H1 (cell line): ENCODE results near the gene IGSF9B.

Experiments used
- BCL11A ChIP-seq, 2 experiments: IDR thresholded peaks; one replicate each; pipeline ENCODE4 v1.6.1; 2011; ENCODE audit warnings: low read depth in 2 of 2, low read length in 2 of 2, mild to moderate bottlenecking in 2 of 2
- CREB1 ChIP-seq: IDR thresholded peaks from 2 replicates; pipeline ENCODE4 v1.6.1; 2012; ENCODE audit warnings: inconsistent platforms
- CTCF ChIP-seq, 3 experiments: IDR thresholded peaks; 1 replicate in 2 of 3; 2 replicates in 1 of 3; pipeline versions ENCODE4 v1.5.1 to v1.6.1; 2011; ENCODE audit warnings: low read length in 3 of 3, mild to moderate bottlenecking in 3 of 3, inconsistent platforms in 2 of 3, low read depth in 1 of 3, moderate library complexity in 1 of 3; ENCODE audit not compliant: insufficient read depth in 1 of 3; ENCODE audit errors: control extremely low read depth in 1 of 3
- JUND ChIP-seq: IDR thresholded peaks from 2 replicates; pipeline ENCODE4 v1.6.1; 2011; ENCODE audit warnings: mild to moderate bottlenecking, improper control_type of control experiment, low read length
- MAFK ChIP-seq: IDR thresholded peaks from 2 replicates; pipeline ENCODE4 v1.6.1; 2012; ENCODE audit warnings: low read depth, mild to moderate bottlenecking, improper control_type of control experiment, low read length
- POLR2A ChIP-seq, 2 experiments: IDR thresholded peaks; 1 replicate in 1 of 2; 2 replicates in 1 of 2; pipeline ENCODE4 v1.6.1; 2011; ENCODE audit warnings: low read depth in 2 of 2, low read length in 2 of 2, mild to moderate bottlenecking in 2 of 2; ENCODE audit errors: control extremely low read depth in 1 of 2
- POLR2AphosphoS5 ChIP-seq: IDR thresholded peaks from 2 replicates; pipeline ENCODE4 v1.6.1; 2011; ENCODE audit warnings: low read depth, low read length
- RAD21 ChIP-seq, 2 experiments: IDR thresholded peaks in 1 of 2; conservative IDR thresholded peaks in 1 of 2; 2 replicates each; pipeline ENCODE4 v1.6.1; 2011; ENCODE audit warnings: low read depth in 2 of 2, low read length in 2 of 2, improper control_type of control experiment in 1 of 2, inconsistent platforms in 1 of 2, mild to moderate bottlenecking in 1 of 2, moderate library complexity in 1 of 2
- SAP30 ChIP-seq: fragments of 300-600 bp; sonication (generic); IDR thresholded peaks from 2 replicates; pipeline ENCODE4 v1.7.1; 2012; ENCODE audit warnings: low read length, moderate library complexity, mild to moderate bottlenecking, inconsistent platforms; ENCODE audit not compliant: insufficient read depth, insufficient replicate concordance
- SIN3A ChIP-seq, 2 experiments: IDR thresholded peaks in 1 of 2; conservative IDR thresholded peaks in 1 of 2; 2 replicates each; pipeline ENCODE4 v1.6.1; 2011 to 2012; ENCODE audit warnings: low read length in 2 of 2, improper control_type of control experiment in 1 of 2, low read depth in 1 of 2, mild to moderate bottlenecking in 1 of 2
- TAF7 ChIP-seq: optimal IDR thresholded peaks from 2 replicates; pipeline ENCODE3; 2011; ENCODE audit warnings: low read depth, mild to moderate bottlenecking, inconsistent platforms, low read length, moderate library complexity, borderline replicate concordance
- TCF12 ChIP-seq: IDR thresholded peaks from 2 replicates; pipeline ENCODE4 v1.6.1; 2011; ENCODE audit warnings: low read depth, mild to moderate bottlenecking, low read length
- YY1 ChIP-seq: IDR thresholded peaks from 2 replicates; pipeline ENCODE4 v1.6.1; 2011; ENCODE audit warnings: low read depth, mild to moderate bottlenecking, low read length
- ZNF274 ChIP-seq: IDR thresholded peaks from 2 replicates; pipeline ENCODE4 v1.7.0; 2012; ENCODE audit warnings: low read length, borderline replicate concordance; ENCODE audit errors: extremely low read depth

DNA sequence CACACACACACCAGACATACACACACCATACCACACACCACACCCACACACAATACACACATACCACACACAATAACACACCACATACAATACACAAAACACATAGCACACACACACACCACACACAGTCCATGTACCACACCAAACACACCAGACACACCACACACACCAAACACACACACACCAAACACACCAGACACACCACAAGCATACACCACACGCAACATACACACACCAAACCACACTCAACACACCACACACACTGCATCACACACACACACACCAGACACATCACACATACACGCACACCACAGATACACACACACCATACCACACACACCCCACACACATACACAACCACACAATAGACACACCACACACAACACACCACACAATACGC lies 54.8 kb downstream of the IGSF9B start:
- no peak for TF ChIP-seq SIN3A (conservative IDR thresholded peaks at IDR 0.05 in 1 of 2, IDR thresholded peaks at IDR 0.05 in 1 of 2; ENCODE audit: low read depth in 1 of 2, low read length in 2 of 2)
- TF ChIP-seq TCF12 = no peak
- TF ChIP-seq RAD21 (IDR thresholded peaks at IDR 0.05 in 1 of 2, conservative IDR thresholded peaks at IDR 0.05 in 1 of 2; ENCODE audit: low read depth in 2 of 2, low read length in 2 of 2) = no peak
- no peak for TF ChIP-seq CTCF (IDR thresholded peaks at IDR 0.05; ENCODE audit: control extremely low read depth in 1 of 3, insufficient read depth in 1 of 3, low read depth in 1 of 3, low read length in 3 of 3)
- no peak for TF ChIP-seq BCL11A (IDR thresholded peaks at IDR 0.05; ENCODE audit: low read depth in 2 of 2, low read length in 2 of 2)
- TF ChIP-seq CREB1 = no peak
- no peak for TF ChIP-seq JUND
- TF ChIP-seq POLR2AphosphoS5 = no peak
- no peak for TF ChIP-seq SAP30
- TF ChIP-seq MAFK = no peak
- no peak for TF ChIP-seq ZNF274
- TF ChIP-seq TAF7 = no peak
- no peak for TF ChIP-seq YY1
- TF ChIP-seq POLR2A (IDR thresholded peaks at IDR 0.05; ENCODE audit: control extremely low read depth in 1 of 2, low read depth in 2 of 2, low read length in 2 of 2) = no peak
